ENCODE results near the gene FSD2.

DNA sequence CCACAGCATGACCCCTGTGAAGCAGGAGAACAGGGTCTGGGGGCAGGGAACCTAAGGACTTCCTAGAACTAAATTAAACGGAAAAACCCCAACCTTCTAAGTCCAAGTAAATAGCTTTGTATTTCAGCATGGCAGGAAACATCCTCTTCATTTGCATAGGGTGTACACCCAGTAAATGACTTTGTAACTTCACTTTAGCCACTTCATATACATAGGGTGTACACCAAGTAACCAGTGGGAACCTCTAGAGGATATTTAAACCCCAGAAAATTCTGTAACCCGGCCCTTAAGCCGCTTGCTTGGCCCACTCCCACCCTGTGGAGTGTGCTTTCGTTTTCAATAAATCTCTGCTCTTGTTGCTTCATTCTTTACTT is 41.8 kb downstream of the FSD2 start:
- TF ChIP-seq, protein P1, sequence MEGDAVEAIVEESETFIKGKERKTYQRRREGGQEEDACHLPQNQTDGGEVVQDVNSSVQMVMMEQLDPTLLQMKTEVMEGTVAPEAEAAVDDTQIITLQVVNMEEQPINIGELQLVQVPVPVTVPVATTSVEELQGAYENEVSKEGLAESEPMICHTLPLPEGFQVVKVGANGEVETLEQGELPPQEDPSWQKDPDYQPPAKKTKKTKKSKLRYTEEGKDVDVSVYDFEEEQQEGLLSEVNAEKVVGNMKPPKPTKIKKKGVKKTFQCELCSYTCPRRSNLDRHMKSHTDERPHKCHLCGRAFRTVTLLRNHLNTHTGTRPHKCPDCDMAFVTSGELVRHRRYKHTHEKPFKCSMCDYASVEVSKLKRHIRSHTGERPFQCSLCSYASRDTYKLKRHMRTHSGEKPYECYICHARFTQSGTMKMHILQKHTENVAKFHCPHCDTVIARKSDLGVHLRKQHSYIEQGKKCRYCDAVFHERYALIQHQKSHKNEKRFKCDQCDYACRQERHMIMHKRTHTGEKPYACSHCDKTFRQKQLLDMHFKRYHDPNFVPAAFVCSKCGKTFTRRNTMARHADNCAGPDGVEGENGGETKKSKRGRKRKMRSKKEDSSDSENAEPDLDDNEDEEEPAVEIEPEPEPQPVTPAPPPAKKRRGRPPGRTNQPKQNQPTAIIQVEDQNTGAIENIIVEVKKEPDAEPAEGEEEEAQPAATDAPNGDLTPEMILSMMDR (IDR thresholded peaks at IDR 0.05) = no peak
- no peak for TF ChIP-seq POLR2A (IDR thresholded peaks at IDR 0.05)

Data from esophagus squamous epithelium (tissue), 4 donors.